Osteoblast (primary cell): ENCODE data around the gene FXR2. TPM values are rescaled to one million over a fixed set of nuclear protein-coding genes. Genes with fewer than 3 reads are reported as not detected.

Experiments used
- DNase-seq: peaks from one replicate; pipeline ENCODE4 v3.0.0; 2011; ENCODE audit warnings: low spot score, mixed read lengths; ENCODE audit not compliant: insufficient read length; ENCODE audit errors: missing footprints
- H2AFZ ChIP-seq: 2 replicates; pipeline ENCODE4 v1.6.0; 2011; ENCODE audit warnings: mild to moderate bottlenecking, low read length
- H3K27ac ChIP-seq: 2 replicates; pipeline ENCODE4 v1.5.1; 2011; ENCODE audit warnings: mild to moderate bottlenecking, low read depth, low read length, moderate library complexity
- H3K27me3 ChIP-seq: 2 replicates; pipeline ENCODE4 v1.6.0; 2012; ENCODE audit warnings: mild to moderate bottlenecking, control low read depth, inconsistent platforms, low read length, moderate library complexity; ENCODE audit not compliant: insufficient read depth
- H3K36me3 ChIP-seq: 2 replicates; pipeline ENCODE4 v1.5.1; 2011; ENCODE audit warnings: mild to moderate bottlenecking, low read length, control low read depth, moderate library complexity; ENCODE audit not compliant: insufficient read depth
- H3K4me1 ChIP-seq: 2 replicates; pipeline ENCODE4 v1.5.1; 2011; ENCODE audit warnings: mild to moderate bottlenecking, low read length, control low read depth, moderate library complexity; ENCODE audit not compliant: insufficient read depth
- H3K4me2 ChIP-seq: 2 replicates; pipeline ENCODE4 v1.6.0; 2011; ENCODE audit warnings: mild to moderate bottlenecking, low read length; ENCODE audit not compliant: insufficient read depth
- H3K4me3 ChIP-seq: fragments of 200-600 bp; sonication (generic); 3 replicates; pipeline ENCODE4 v1.5.1; 2012; ENCODE audit warnings: mild to moderate bottlenecking, low read length, inconsistent platforms; ENCODE audit not compliant: insufficient read depth
- H3K79me2 ChIP-seq: 2 replicates; pipeline ENCODE4 v1.6.0; 2012; ENCODE audit warnings: mild to moderate bottlenecking, low read length, control low read depth, inconsistent platforms; ENCODE audit not compliant: insufficient read depth
- H3K9me3 ChIP-seq: 2 replicates; pipeline ENCODE4 v1.5.1; 2011; ENCODE audit warnings: low read depth, low read length, control low read depth
- H4K20me1 ChIP-seq: 2 replicates; pipeline ENCODE4 v1.6.0; 2012; ENCODE audit warnings: mild to moderate bottlenecking, low read length, control low read depth; ENCODE audit not compliant: insufficient read depth
- CTCF ChIP-seq: IDR thresholded peaks from 2 replicates; pipeline ENCODE4 v1.5.1; 2011; ENCODE audit warnings: mild to moderate bottlenecking, low read depth, low read length, moderate library complexity; ENCODE audit errors: extremely low read depth
- total RNA-seq: library from RNA; depleted of rRNA; stranded (reverse); fragments of >200 nt; gene quantifications from 2 replicates; pipeline ENCODE4 v1.2.3, GENCODE V29; 2012

The FXR2 gene
- total RNA-seq, 1 donor, result 42.7 TPM

- H3K36me3 ChIP-seq, result no peaks in the 10 kb centered on the region
- H3K9me3 ChIP-seq, result no peaks in the 10 kb centered on the region
- peaks cover 10% of the 10 kb centered on the region for H3K4me1 ChIP-seq
- H3K27me3 ChIP-seq, result no peaks in the 10 kb centered on the region
- no peak for TF ChIP-seq CTCF
- H3K27ac ChIP-seq, result no peak overlapping the region
- no peaks in the 10 kb centered on the region for H3K79me2 ChIP-seq
- H2AFZ ChIP-seq, result no peak overlapping the region
- no peaks in the 10 kb centered on the region for H4K20me1 ChIP-seq
- no peak for DNase-seq
- H3K4me2 ChIP-seq, result no peak overlapping the region
- no peak overlapping the region for H3K4me3 ChIP-seq
Observed at GRCh38 chr17:7551396-7551795, 63.3 kb downstream of the FXR2 start.

DNA sequence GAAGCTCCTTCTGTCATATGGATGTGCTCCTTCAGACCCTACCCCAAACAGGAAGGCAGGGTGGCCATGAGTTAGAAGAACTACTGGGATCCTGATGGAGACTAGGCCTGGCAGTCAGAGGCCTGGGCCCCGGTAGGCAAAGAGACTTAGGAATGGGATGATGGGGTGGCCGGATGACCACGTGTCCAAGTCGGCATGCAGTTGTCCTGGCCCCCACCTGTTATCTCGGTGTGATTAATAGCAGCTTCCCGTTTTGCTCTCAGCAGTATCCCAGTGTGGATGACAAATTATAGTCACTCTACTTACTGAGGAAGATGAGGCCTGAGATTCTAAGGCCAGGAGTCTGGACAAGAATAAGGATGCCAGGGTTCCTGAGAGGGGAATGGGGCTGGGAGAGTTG lies 64.4 kb downstream of the FXR2 start:
- no peak overlapping the region for H3K4me3 ChIP-seq
- peaks cover 10% of the 10 kb centered on the region for H3K4me1 ChIP-seq
- no peak overlapping the region for H3K27ac ChIP-seq
- H4K20me1 ChIP-seq, result no peaks in the 10 kb centered on the region
- H3K9me3 ChIP-seq, result no peaks in the 10 kb centered on the region
- no peak overlapping the region for H2AFZ ChIP-seq
- TF ChIP-seq CTCF, result no peak
- H3K79me2 ChIP-seq, result no peaks in the 10 kb centered on the region
- no peaks in the 10 kb centered on the region for H3K36me3 ChIP-seq
- H3K4me2 ChIP-seq, result no peak overlapping the region
- no peaks in the 10 kb centered on the region for H3K27me3 ChIP-seq
- no peak for DNase-seq

DNA sequence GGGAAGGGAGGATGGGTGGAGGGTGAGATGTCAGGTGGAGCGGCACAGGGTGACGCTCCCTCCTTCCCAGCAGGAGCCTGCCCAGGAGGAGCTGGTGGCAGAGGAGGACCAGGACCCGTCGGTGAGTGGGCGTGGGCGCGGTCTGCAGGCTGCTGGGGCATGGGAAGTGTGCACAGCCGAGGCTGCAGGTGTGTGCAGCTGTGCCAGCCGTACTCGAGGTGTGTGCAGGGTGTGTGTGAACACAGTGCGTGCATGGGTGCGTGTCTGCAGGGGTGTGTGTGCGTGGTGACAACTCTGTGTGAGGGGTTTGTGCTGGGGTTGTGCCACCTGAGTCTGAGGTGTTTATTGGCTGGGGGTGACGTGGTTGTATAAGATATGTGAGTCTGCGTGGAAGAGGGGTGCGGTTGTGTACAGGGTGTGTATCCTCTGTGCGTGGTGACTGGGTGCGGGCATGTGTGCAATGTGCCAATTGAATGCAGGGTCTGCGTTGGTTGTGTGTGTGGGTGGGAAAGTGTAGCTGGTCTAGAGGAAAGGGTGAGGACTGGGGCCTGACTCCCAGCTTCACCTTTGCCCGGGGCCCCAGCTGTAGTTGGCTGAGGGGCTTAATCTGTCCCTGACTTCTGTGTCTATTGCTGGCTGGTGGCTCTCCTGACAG lies 65.2 kb downstream of the FXR2 start:
- Histone ChIP-seq H3K4me2 (peak overlapping the region; percentile 88), H4K20me1 (no peaks in the 10 kb centered on the region), H2AFZ (peak overlapping the region; percentile 75), H3K27me3 (no peaks in the 10 kb centered on the region), H3K27ac (no peak overlapping the region), H3K36me3 (no peaks in the 10 kb centered on the region), H3K9me3 (no peaks in the 10 kb centered on the region), H3K79me2 (no peaks in the 10 kb centered on the region), H3K4me3 (peak overlapping the region; percentile 80), H3K4me1 (peaks cover 10% of the 10 kb centered on the region)
- DNase-seq, result peak; percentile 58
- no peak for TF ChIP-seq CTCF

DNA sequence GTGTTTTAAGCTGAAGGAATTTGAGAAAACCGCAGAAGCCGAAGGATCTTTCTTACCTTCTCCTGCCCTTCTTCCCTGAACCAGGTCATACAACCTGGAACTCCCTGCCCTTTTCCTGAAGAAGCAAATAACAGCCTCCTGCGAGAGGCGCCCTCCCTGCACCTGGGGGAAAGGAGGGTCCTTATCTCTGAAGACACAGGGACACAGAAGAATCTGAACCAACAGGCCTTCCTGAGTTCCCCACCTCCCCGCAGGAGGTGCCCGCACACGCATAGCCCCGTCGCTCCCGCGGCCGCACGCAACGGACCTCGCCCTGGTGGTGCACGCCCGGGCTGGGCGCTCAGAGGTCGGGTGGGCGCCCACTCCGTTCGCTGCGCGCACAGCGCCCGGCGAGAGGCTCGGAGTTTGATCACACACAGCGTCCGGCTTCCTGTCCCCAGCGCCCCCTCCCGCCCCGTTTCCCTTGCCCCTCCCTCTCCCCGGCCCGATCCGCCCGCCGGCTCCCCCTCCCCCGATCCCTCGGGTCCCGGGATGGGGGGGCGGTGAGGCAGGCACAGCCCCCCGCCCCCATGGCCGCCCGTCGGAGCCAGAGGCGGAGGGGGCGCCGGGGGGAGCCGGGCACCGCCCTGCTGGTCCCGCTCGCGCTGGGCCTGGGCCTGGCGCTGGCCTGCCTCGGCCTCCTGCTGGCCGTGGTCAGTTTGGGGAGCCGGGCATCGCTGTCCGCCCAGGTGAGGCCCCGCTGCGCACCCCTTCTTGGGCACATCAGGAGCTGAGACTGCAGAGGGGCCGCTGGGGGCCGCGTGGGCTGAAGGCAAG lies 65.9 kb downstream of the FXR2 start, which contains the start of gene TNFSF12:
Gene TNFSF12, plus strand, starts transcription at position 474 of the 816 bp plus-strand sequence. Its CDS starts 96 bp downstream, at position 570.
- DNase-seq, result peak; percentile 92
- peak within 1 kb of the TSS; percentile 80 for H3K4me3 ChIP-seq
- no peaks in the 10 kb centered on the region for H4K20me1 ChIP-seq
- H3K79me2 ChIP-seq, result no peaks in the 10 kb centered on the region
- peaks cover 10% of the 10 kb centered on the region for H3K4me1 ChIP-seq
- peak within 1 kb of the TSS; percentile 78 for H2AFZ ChIP-seq
- peaks cover 4% of the 10 kb centered on the region for H3K27me3 ChIP-seq
- TF ChIP-seq CTCF, result no peak
- H3K4me2 ChIP-seq, result peak within 1 kb of the TSS; percentile 88
- H3K27ac ChIP-seq, result peak within 1 kb of the TSS; percentile 33
- H3K36me3 ChIP-seq, result no peaks in the 10 kb centered on the region
- H3K9me3 ChIP-seq, result no peaks in the 10 kb centered on the region
